Common myeloid progenitor, CD34-positive (primary cell): ENCODE data around the gene WSCD2.

Source experiments
- CTCF ChIA-PET: fragments of 350-600 bp; sonication (Branson Sonifier 250); formaldehyde crosslinking; loops from one replicate; lab custom pipeline; 2021; ENCODE audit warnings: antibody characterized with exemption; lab: Charles Lee
- POLR2A ChIA-PET: fragments of 350-600 bp; sonication (Branson Sonifier 250); formaldehyde crosslinking; loops from one replicate; lab custom pipeline; 2021; ENCODE audit warnings: antibody characterized with exemption; lab: Charles Lee
- DNase-seq, 3 donors: peaks; one replicate each; pipeline versions ENCODE4 v3.0.0 to v3.0.0-alpha.2; 2013
- H3K27ac ChIP-seq, 2 experiments: 1 replicate in 1 of 2; 2 replicates in 1 of 2; pipeline ENCODE4 v1.7.0; 2013; ENCODE audit warnings: inconsistent platforms in 2 of 2, low read length in 2 of 2, mild to moderate bottlenecking in 2 of 2, low read depth in 1 of 2, moderate library complexity in 1 of 2; ENCODE audit not compliant: severe bottlenecking in 2 of 2, insufficient read depth in 1 of 2, poor library complexity in 1 of 2
- H3K27me3 ChIP-seq, 5 experiments: replicated peaks in 2 of 5; 1 replicate in 3 of 5; 2 replicates in 2 of 5; pipeline versions ENCODE4 v1.6.1 to v1.7.0; 2013; ENCODE audit warnings: low read length in 4 of 5, mild to moderate bottlenecking in 2 of 5, moderate library complexity in 2 of 5, inconsistent platforms in 1 of 5; ENCODE audit not compliant: insufficient read depth in 5 of 5, control insufficient read depth in 4 of 5
- H3K36me3 ChIP-seq, 4 experiments: 1 replicate in 2 of 4; 2 replicates in 2 of 4; pipeline versions ENCODE4 v1.6.1 to v1.7.0; 2013; ENCODE audit warnings: low read length in 3 of 4, control low read depth in 1 of 4, mild to moderate bottlenecking in 1 of 4; ENCODE audit not compliant: control insufficient read depth in 4 of 4, insufficient read depth in 4 of 4
- H3K4me1 ChIP-seq, 4 experiments: 1 replicate in 3 of 4; 2 replicates in 1 of 4; pipeline versions ENCODE4 v1.6.1 to v1.7.1; 2013; ENCODE audit warnings: low read length in 3 of 4, mild to moderate bottlenecking in 3 of 4, control low read depth in 1 of 4, inconsistent platforms in 1 of 4, moderate library complexity in 1 of 4; ENCODE audit not compliant: control insufficient read depth in 4 of 4, insufficient read depth in 4 of 4; ENCODE audit errors: control extremely low read depth in 1 of 4
- H3K4me3 ChIP-seq, 7 experiments: 1 replicate in 4 of 7; 2 replicates in 3 of 7; pipeline versions ENCODE4 v1.5.1 to v1.7.0; 2013; ENCODE audit warnings: mild to moderate bottlenecking in 7 of 7, low read length in 6 of 7, moderate library complexity in 6 of 7, inconsistent platforms in 2 of 7, low read depth in 2 of 7, control low read depth in 1 of 7; ENCODE audit not compliant: insufficient read depth in 4 of 7, control insufficient read depth in 1 of 7; ENCODE audit errors: extremely low read depth in 1 of 7
- H3K9me3 ChIP-seq, 5 experiments: 1 replicate in 4 of 5; 2 replicates in 1 of 5; pipeline versions ENCODE4 v1.6.1 to v1.7.1; 2013; ENCODE audit warnings: low read length in 4 of 5, mild to moderate bottlenecking in 2 of 5, inconsistent platforms in 1 of 5, low read depth in 1 of 5, moderate library complexity in 1 of 5; ENCODE audit not compliant: control insufficient read depth in 4 of 5, insufficient read depth in 2 of 5; ENCODE audit errors: control extremely low read depth in 1 of 5
- WGBS: methylation state at CpG from one replicate; pipeline ENCODE4 v1.1.5; 2013; ENCODE audit not compliant: insufficient coverage; 5-methylcytosine and 5-hydroxymethylcytosine counted together

Gene WSCD2

GRCh38 chr12:108125073-108125472, 4.0 kb upstream of the WSCD2 start:
- ChIA-PET CTCF (interaction anchor here (1.3 to 1.5 kb wide), 2 partner anchors 14 to 27 kb away, joined by 3 to 4 read pairs; no protein-coding TSS in a partner anchor), POLR2A (no interaction called here)
- Histone ChIP-seq H3K27ac (no peak overlapping the region), H3K4me1 (peaks cover 0 to 11% (median 9%) of the 10 kb centered on the region in 4 experiments), H3K9me3 (peaks cover 0 to 12% (median 0%) of the 10 kb centered on the region in 5 experiments), H3K36me3 (no peaks in the 10 kb centered on the region), H3K4me3 (no peak overlapping the region), H3K27me3 (peaks cover 0 to 46% (median 20%) of the 10 kb centered on the region in 5 experiments)
- WGBS = 88% methylated on average over 1 of the region's 4 CpGs
- DNase-seq = no peak

- no peak for DNase-seq
- ChIA-PET POLR2A (no interaction called here), CTCF (interaction anchor here (1.3 to 1.5 kb wide), 2 partner anchors 12 to 28 kb away, joined by 3 to 4 read pairs; no protein-coding TSS in a partner anchor)
- H3K9me3 ChIP-seq = peaks cover 0 to 12% (median 0%) of the 10 kb centered on the region in 5 experiments
- WGBS = 100% methylated on average over 1 of the region's 1 CpG
- H3K4me3 ChIP-seq = no peak overlapping the region
- H3K27ac ChIP-seq = no peak overlapping the region
- H3K27me3 ChIP-seq = peaks cover 0 to 57% (median 29%) of the 10 kb centered on the region in 5 experiments
- H3K36me3 ChIP-seq = no peaks in the 10 kb centered on the region
- peaks cover 0 to 11% (median 9%) of the 10 kb centered on the region in 4 experiments for H3K4me1 ChIP-seq
These were observed 2.9 kb upstream of the WSCD2 start for GRCh38 chr12:108126212-108126611.

- CTCF ChIA-PET = interaction anchor here (0.9 kb wide), 1 partner anchor 16 kb away, joined by 3 read pairs; no protein-coding TSS in a partner anchor
- peak in 1 of 3 donors; percentile 19 for DNase-seq
- Histone ChIP-seq H3K4me3 (no peak overlapping the region), H3K27me3 (peaks cover 0 to 65% (median 35%) of the 10 kb centered on the region in 5 experiments), H3K36me3 (no peaks in the 10 kb centered on the region), H3K27ac (no peak overlapping the region), H3K9me3 (peaks cover 0 to 12% (median 0%) of the 10 kb centered on the region in 5 experiments), H3K4me1 (peaks cover 0 to 11% (median 9%) of the 10 kb centered on the region in 4 experiments)
- WGBS = no CpG with 5 or more reads among the region's 10 CpGs
- POLR2A ChIA-PET = interaction anchor here (0.6 kb wide), 1 partner anchor 196 kb away, joined by 3 read pairs; no protein-coding TSS in a partner anchor
These were observed 2.0 kb upstream of the WSCD2 start for GRCh38 chr12:108126990-108127501.

- ChIA-PET CTCF (no interaction called here), POLR2A (interaction anchor here (0.6 kb wide), 1 partner anchor 196 kb away, joined by 3 read pairs; no protein-coding TSS in a partner anchor)
- Histone ChIP-seq H3K27ac (no peak overlapping the region), H3K9me3 (peaks cover 0 to 7% (median 0%) of the 10 kb centered on the region in 5 experiments), H3K4me3 (no peak overlapping the region), H3K36me3 (no peaks in the 10 kb centered on the region), H3K4me1 (peaks cover 0 to 11% (median 9%) of the 10 kb centered on the region in 4 experiments), H3K27me3 (peaks cover 0 to 71% (median 35%) of the 10 kb centered on the region in 5 experiments)
- whole genome bisulfite sequencing = no CpG with 5 or more reads among the region's 3 CpGs
- peak in 1 of 3 donors; percentile 23 for DNase-seq
These were observed 1.4 kb upstream of the WSCD2 start for GRCh38 chr12:108127654-108128053.

DNA sequence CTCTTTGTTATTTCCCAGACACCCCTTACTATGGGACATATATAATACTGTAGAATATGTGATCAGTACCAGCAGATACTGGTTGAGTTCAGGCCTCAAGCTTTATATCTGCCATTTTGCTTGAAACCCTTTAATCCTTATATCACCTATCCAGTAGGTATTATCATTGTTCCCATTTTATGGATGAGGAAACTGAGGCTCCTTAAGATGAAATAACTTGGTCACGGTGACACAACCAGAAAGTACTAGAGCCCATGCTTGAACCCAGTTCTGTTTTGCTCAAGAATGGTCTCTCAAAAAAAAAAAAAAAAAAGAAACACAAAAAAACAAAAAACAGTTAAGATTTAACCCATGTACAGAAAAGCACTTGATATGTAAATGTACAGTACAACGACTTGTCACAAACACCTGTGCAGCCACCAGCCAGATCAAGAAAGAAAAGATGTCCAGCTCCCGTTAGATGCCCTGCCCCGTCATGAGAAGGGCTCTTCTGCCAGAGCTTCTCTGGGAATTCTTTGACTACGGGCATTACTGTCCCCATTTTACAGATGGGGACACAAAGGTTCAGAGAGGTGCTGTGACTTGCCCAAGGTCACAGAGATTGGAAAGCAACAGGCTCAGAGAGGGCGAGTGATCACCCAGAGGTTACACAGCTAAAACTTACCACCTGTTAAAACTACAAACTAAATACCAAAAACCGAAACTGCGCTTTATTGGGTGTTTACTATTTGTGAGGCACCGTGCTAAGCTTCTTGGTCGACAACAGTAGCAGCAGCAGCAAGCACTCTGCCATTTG, 669 bp upstream of the WSCD2 start:
- POLR2A ChIA-PET = no interaction called here

GRCh38 chr12:108131035-108131434, 1.9 kb downstream of the WSCD2 start:
- Histone ChIP-seq H3K9me3 (peaks cover 0 to under 1% (median 0%) of the 10 kb centered on the region in 5 experiments), H3K27ac (no peak overlapping the region), H3K4me1 (peaks cover 0 to 11% (median 9%) of the 10 kb centered on the region in 4 experiments), H3K36me3 (no peaks in the 10 kb centered on the region), H3K4me3 (no peak overlapping the region), H3K27me3 (peaks cover 0 to 92% (median 35%) of the 10 kb centered on the region in 5 experiments)
- no peak for DNase-seq
- 75% methylated on average over 2 of the region's 3 CpGs for WGBS
- POLR2A ChIA-PET = no interaction called here
- CTCF ChIA-PET = interaction anchor here (1.5 kb wide), 1 partner anchor 14 kb away, joined by 5 read pairs; no protein-coding TSS in a partner anchor

More for the DNA sequence above, 669 bp upstream of the WSCD2 start:
- 79% methylated on average over 9 of the region's 10 CpGs for WGBS
- peaks cover 0 to 11% (median 9%) of the 10 kb centered on the region in 4 experiments for H3K4me1 ChIP-seq
- CTCF ChIA-PET = no interaction called here
- H3K4me3 ChIP-seq = peak overlapping the region in 4 of 7 experiments; percentile 41 to 64 (median 62)
- DNase-seq = peak in 1 of 3 donors; percentile 6
- H3K27ac ChIP-seq = no peak overlapping the region
- peaks cover 0 to 76% (median 35%) of the 10 kb centered on the region in 5 experiments for H3K27me3 ChIP-seq
- H3K9me3 ChIP-seq = peaks cover 0 to 5% (median 0%) of the 10 kb centered on the region in 5 experiments
- no peaks in the 10 kb centered on the region for H3K36me3 ChIP-seq
